PFSK-1 (cell line): ENCODE measurements around the gene TRIM44.

ENCODE experiments used
- FOXP2 ChIP-seq: optimal IDR thresholded peaks from 2 replicates; pipeline ENCODE3; 2011; ENCODE audit warnings: borderline replicate concordance, control low read depth, inconsistent platforms; ENCODE audit not compliant: insufficient read depth; ENCODE audit errors: extremely low read length, extremely low read depth
- POLR2AphosphoS5 ChIP-seq: IDR thresholded peaks from 2 replicates; pipeline ENCODE4 v1.6.1; 2012; ENCODE audit warnings: low read depth, mild to moderate bottlenecking, control low read depth, low read length, moderate library complexity
- SIN3A ChIP-seq: IDR thresholded peaks from 2 replicates; pipeline ENCODE4 v1.6.1; 2012; ENCODE audit warnings: mild to moderate bottlenecking, low read length, moderate library complexity, borderline replicate concordance; ENCODE audit not compliant: insufficient read depth
- TAF1 ChIP-seq: IDR thresholded peaks from 2 replicates; pipeline ENCODE4 v1.6.1; 2012; ENCODE audit warnings: low read length, control low read depth, borderline replicate concordance; ENCODE audit not compliant: insufficient read depth
- TF ChIP-seq, protein P1 (sequence below), 2 experiments: IDR thresholded peaks; 2 replicates each; pipeline versions ENCODE4 v1.6.1 to v1.8.0; 2011 to 2012; ENCODE audit warnings: low read depth in 2 of 2, low read length in 2 of 2, control low read depth in 1 of 2, inconsistent platforms in 1 of 2, mild to moderate bottlenecking in 1 of 2, moderate library complexity in 1 of 2; ENCODE audit not compliant: insufficient read depth in 1 of 2

DNA sequence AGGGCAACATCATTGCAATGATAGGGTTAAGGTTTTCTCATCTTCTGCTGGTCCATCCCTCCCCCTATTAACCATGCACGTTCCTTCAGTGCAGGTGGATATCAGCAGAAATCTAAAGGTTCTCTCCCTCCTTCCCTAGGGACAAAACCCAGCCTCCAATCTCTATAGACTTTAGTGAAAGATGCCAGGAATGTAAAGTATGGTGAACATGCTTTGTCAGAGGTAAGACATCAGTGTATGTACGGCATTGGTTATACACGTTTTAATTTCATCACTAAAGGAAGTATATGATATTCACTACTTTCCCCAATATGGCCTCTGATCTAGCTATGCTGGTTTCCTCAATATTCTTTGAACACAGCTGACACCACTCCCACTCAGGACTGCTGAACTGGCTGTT is 200.1 kb downstream of the TRIM44 start:
- TF ChIP-seq, protein P1, sequence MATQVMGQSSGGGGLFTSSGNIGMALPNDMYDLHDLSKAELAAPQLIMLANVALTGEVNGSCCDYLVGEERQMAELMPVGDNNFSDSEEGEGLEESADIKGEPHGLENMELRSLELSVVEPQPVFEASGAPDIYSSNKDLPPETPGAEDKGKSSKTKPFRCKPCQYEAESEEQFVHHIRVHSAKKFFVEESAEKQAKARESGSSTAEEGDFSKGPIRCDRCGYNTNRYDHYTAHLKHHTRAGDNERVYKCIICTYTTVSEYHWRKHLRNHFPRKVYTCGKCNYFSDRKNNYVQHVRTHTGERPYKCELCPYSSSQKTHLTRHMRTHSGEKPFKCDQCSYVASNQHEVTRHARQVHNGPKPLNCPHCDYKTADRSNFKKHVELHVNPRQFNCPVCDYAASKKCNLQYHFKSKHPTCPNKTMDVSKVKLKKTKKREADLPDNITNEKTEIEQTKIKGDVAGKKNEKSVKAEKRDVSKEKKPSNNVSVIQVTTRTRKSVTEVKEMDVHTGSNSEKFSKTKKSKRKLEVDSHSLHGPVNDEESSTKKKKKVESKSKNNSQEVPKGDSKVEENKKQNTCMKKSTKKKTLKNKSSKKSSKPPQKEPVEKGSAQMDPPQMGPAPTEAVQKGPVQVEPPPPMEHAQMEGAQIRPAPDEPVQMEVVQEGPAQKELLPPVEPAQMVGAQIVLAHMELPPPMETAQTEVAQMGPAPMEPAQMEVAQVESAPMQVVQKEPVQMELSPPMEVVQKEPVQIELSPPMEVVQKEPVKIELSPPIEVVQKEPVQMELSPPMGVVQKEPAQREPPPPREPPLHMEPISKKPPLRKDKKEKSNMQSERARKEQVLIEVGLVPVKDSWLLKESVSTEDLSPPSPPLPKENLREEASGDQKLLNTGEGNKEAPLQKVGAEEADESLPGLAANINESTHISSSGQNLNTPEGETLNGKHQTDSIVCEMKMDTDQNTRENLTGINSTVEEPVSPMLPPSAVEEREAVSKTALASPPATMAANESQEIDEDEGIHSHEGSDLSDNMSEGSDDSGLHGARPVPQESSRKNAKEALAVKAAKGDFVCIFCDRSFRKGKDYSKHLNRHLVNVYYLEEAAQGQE (IDR thresholded peaks at IDR 0.05; ENCODE audit: insufficient read depth in 1 of 2, low read depth in 2 of 2, low read length in 2 of 2), result no peak
- no peak for TF ChIP-seq POLR2AphosphoS5
- no peak for TF ChIP-seq SIN3A
- TF ChIP-seq TAF1, result no peak
- TF ChIP-seq FOXP2, result no peak
